GM19099 (cell line): ENCODE results near the gene KLHL25.

Experiments
- POLR2A ChIP-seq: IDR thresholded peaks from 3 replicates; pipeline ENCODE4 v1.6.1; 2011; ENCODE audit warnings: low read depth; ENCODE audit not compliant: insufficient read length; ENCODE audit errors: extremely low read depth

KLHL25 gene

GRCh38 chr15:85825118-85825517, 30.4 kb upstream of the KLHL25 start:
- TF ChIP-seq POLR2A, result no peak

- no peak for TF ChIP-seq POLR2A
These were observed 26.8 kb upstream of the KLHL25 start for GRCh38 chr15:85821545-85821944.

- TF ChIP-seq POLR2A, result no peak
These were observed 25.2 kb upstream of the KLHL25 start for GRCh38 chr15:85819938-85820337.

- no peak for TF ChIP-seq POLR2A
These were observed 18.5 kb upstream of the KLHL25 start for GRCh38 chr15:85813234-85813633.

GRCh38 chr15:85810075-85810474, 15.3 kb upstream of the KLHL25 start:
- no peak for TF ChIP-seq POLR2A

- TF ChIP-seq POLR2A, result no peak
These were observed 10.7 kb upstream of the KLHL25 start for GRCh38 chr15:85805420-85805819.

GRCh38 chr15:85804481-85805170, 9.9 kb upstream of the KLHL25 start:
- no peak for TF ChIP-seq POLR2A

- TF ChIP-seq POLR2A, result no peak
These were observed 5.9 kb upstream of the KLHL25 start for GRCh38 chr15:85800478-85801123.

- TF ChIP-seq POLR2A, result no peak
These were observed 896 bp upstream of the KLHL25 start for GRCh38 chr15:85795337-85796305.

- TF ChIP-seq POLR2A, result no peak
These were observed 806 bp downstream of the KLHL25 start for GRCh38 chr15:85793641-85794597.

- no peak for TF ChIP-seq POLR2A
These were observed 1.7 kb downstream of the KLHL25 start for GRCh38 chr15:85792912-85793590.

GRCh38 chr15:85792102-85792731, 2.5 kb downstream of the KLHL25 start:
- no peak for TF ChIP-seq POLR2A

- no peak for TF ChIP-seq POLR2A
These were observed 5.2 kb downstream of the KLHL25 start for GRCh38 chr15:85789496-85789875.

GRCh38 chr15:85788771-85789495, 5.8 kb downstream of the KLHL25 start:
- TF ChIP-seq POLR2A, result no peak

- TF ChIP-seq POLR2A, result no peak
These were observed 8.0 kb downstream of the KLHL25 start for GRCh38 chr15:85786781-85787114.
